ENCODE results near the gene LAX1. TPM values are rescaled to one million over a fixed set of nuclear protein-coding genes. Genes with fewer than 3 reads are reported as not detected.

Gene LAX1, protein sequence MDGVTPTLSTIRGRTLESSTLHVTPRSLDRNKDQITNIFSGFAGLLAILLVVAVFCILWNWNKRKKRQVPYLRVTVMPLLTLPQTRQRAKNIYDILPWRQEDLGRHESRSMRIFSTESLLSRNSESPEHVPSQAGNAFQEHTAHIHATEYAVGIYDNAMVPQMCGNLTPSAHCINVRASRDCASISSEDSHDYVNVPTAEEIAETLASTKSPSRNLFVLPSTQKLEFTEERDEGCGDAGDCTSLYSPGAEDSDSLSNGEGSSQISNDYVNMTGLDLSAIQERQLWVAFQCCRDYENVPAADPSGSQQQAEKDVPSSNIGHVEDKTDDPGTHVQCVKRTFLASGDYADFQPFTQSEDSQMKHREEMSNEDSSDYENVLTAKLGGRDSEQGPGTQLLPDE
- not detected in 5 replicates for total RNA-seq (2022; extraction: Qiagen RNA extraction; ENCODE audit: low read depth)

DNA sequence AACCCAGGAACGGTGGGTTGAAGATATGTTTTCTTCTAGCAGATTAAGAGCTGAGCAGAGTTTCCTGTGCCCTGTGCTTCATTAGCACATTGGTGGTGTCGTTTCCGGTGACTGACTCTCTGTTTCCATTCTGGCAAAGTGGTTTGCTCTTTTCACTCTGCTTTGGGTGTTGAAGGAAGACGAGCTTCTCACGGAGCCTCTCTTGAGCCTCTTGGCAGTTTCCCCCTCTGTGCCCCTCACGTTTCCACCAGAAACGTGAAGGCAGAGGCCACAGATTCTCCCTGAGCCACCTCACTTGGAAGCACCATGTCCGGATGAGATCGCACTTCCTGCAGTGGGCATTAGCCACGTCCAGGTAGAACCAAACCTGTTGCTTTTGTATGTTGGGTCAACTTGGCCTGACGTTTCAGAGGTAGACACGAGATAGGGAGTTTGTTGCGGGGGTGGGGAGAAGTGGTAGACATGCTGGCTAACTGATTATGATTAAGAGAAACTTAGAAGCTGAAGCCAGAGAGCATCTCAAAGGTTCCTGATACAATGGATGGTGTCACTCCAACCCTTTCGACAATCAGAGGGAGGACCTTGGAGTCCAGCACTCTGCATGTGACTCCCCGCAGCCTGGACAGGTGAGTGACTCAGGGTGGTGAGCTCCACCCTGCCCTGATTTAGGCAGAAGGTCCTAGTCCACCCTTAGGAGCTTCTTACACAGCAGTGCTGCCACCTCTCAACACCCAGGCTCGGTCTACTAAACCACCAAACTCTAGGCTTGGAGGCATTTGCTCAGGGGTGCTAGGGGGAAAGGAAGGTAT is at the start of gene LAX1:
Gene LAX1, plus strand, starts transcription at position 155 of the 809 bp plus-strand sequence. Its CDS starts 383 bp downstream, at position 538.

DNA sequence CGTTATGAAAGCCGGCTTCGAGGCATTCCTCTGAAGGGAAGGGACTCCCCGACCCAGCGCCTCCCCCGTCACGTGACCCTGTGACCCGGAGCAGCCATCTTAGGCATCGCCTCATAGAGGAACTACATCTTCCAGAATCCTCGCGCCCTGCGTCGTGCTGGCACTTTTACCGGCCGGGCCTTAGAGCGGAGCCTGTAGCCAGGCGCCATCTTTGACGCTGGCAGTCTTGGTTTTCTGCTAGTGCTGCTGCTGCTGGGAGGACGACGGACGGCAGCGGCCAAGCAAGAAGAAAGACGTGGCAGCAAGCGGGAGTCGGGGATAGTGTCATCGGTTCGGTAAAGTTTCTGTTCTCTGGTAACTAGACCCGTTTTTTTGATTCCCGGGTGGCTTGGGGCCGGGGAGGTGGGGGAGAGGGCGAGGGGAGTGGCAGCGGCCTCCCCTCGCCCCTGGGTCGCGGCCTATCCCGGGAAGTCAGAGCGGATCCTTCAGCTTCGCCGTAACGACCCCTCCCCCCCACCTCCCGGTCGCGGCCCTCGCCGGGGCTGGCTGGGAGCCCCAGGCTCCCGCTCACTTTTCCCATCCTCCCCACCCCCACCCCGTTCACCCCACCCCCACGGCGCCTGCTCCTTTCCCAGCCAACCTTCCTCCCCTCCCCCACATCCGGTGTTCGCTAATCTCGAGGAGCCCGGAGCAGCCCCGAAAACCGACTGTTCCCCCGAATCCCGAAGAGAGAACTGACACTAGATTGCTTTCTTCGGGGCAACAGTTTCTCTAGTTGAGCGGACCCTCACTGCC is 30.7 kb downstream of the LAX1 start, which contains the start of the genes ZBED6 and ZC3H11A:
Gene ZBED6, plus strand, starts transcription at position 183 of the 795 bp plus-strand sequence. CDS start 1,900 bp downstream, outside the sequence.
Gene ZC3H11A, plus strand, starts transcription at position 183 of the 795 bp plus-strand sequence. CDS start 21,448 bp downstream, outside the sequence.

Other genes starting within 250 kb of the LAX1 start
- gene ATP2B4, start 138.4 kb upstream of the LAX1 start, total RNA-seq (2022; extraction: Qiagen RNA extraction; ENCODE audit: low read depth): 10.1 to 17.9 TPM (median 17.0 TPM) in 5 replicates
- gene ZBED6, start 30.4 kb downstream of the LAX1 start, total RNA-seq (2022; extraction: Qiagen RNA extraction; ENCODE audit: low read depth): 1.1 to 3.5 TPM (median 3.2 TPM) in 5 replicates
- gene ZC3H11A, start 30.4 kb downstream of the LAX1 start, total RNA-seq (2022; extraction: Qiagen RNA extraction; ENCODE audit: low read depth): 36.6 to 56.3 TPM (median 45.9 TPM) in 5 replicates
- gene SNRPE, start 96.4 kb downstream of the LAX1 start, total RNA-seq (2022; extraction: Qiagen RNA extraction; ENCODE audit: low read depth): 99.9 to 256 TPM (median 228 TPM) in 5 replicates

All from A549 treated with RU486 at 1 μM for 4 hours (cell line).